ENCODE results near the gene RHOT2. TPM values are rescaled to one million over a fixed set of nuclear protein-coding genes. Genes with fewer than 3 reads are reported as not detected.
A peak's percentile ranks its signal among the peaks of the same experiment; 100 is the strongest.

Gene RHOT2
- total RNA-seq, 1 donor from 2014 or later: 156 TPM

- Mint-ChIP-seq H3K9me3 (no peaks in the 10 kb centered on the region), H3K36me3 (ENCODE audit: low read depth) (peaks cover 10% of the 10 kb centered on the region), H3K4me1 (ENCODE audit: low read depth) (no peaks in the 10 kb centered on the region), H3K4me3 (ENCODE audit: low read depth) (no peak overlapping the region), H3K27ac (no peak overlapping the region), H3K27me3 (ENCODE audit: low read depth) (peaks cover 4% of the 10 kb centered on the region)
- no peak for DNase-seq (ENCODE audit: low spot score)
- intact Hi-C loops (cut with micrococcal nuclease): no loop called here
Observed at GRCh38 chr16:672851-673250, 4.9 kb downstream of the RHOT2 start.

- Mint-ChIP-seq H3K9me3 (no peaks in the 10 kb centered on the region), H3K36me3 (ENCODE audit: low read depth) (peaks cover 10% of the 10 kb centered on the region), H3K4me3 (ENCODE audit: low read depth) (no peak overlapping the region), H3K4me1 (ENCODE audit: low read depth) (no peaks in the 10 kb centered on the region), H3K27me3 (ENCODE audit: low read depth) (peaks cover 4% of the 10 kb centered on the region), H3K27ac (no peak overlapping the region)
- no peak for DNase-seq (ENCODE audit: low spot score)
- intact Hi-C loops (cut with micrococcal nuclease): no loop called here
Observed at GRCh38 chr16:673399-673991, 5.6 kb downstream of the RHOT2 start.

- Mint-ChIP-seq H3K27ac (no peak overlapping the region), H3K4me3 (ENCODE audit: low read depth) (no peak overlapping the region), H3K27me3 (ENCODE audit: low read depth) (peaks cover 4% of the 10 kb centered on the region), H3K4me1 (ENCODE audit: low read depth) (peaks cover 3% of the 10 kb centered on the region), H3K36me3 (ENCODE audit: low read depth) (peaks cover 10% of the 10 kb centered on the region), H3K9me3 (no peaks in the 10 kb centered on the region)
- no peak for DNase-seq (ENCODE audit: low spot score)
- intact Hi-C loops (cut with micrococcal nuclease): no loop called here
Observed at GRCh38 chr16:674214-674881, 6.4 kb downstream of the RHOT2 start.

- Mint-ChIP-seq H3K27ac (no peak within 1 kb of the TSS), H3K36me3 (ENCODE audit: low read depth) (peaks cover 7% of the 10 kb centered on the region), H3K4me1 (ENCODE audit: low read depth) (peaks cover 3% of the 10 kb centered on the region), H3K9me3 (no peaks in the 10 kb centered on the region), H3K27me3 (ENCODE audit: low read depth) (peaks cover 4% of the 10 kb centered on the region), H3K4me3 (ENCODE audit: low read depth) (peak within 1 kb of the TSS; percentile 21)
- no peak for DNase-seq (ENCODE audit: low spot score)
- intact Hi-C loops (cut with micrococcal nuclease): no loop called here
Observed at GRCh38 chr16:674968-675883, 7.3 kb downstream of the RHOT2 start, which contains the start of gene RHBDL1. Gene RHBDL1, plus strand, starts transcription at chr16:675671. Its CDS starts 120 bp downstream, at chr16:675791.

- Mint-ChIP-seq H3K27me3 (ENCODE audit: low read depth) (peaks cover 4% of the 10 kb centered on the region), H3K36me3 (ENCODE audit: low read depth) (peaks cover 7% of the 10 kb centered on the region), H3K4me3 (ENCODE audit: low read depth) (no peak overlapping the region), H3K27ac (no peak overlapping the region), H3K9me3 (no peaks in the 10 kb centered on the region), H3K4me1 (ENCODE audit: low read depth) (peaks cover 4% of the 10 kb centered on the region)
- DNase-seq (ENCODE audit: low spot score): no peak
- intact Hi-C loops (cut with micrococcal nuclease): no loop called here
Observed at GRCh38 chr16:675884-676564, 8.1 kb downstream of the RHOT2 start.

GRCh38 chr16:676565-676902 is 8.6 kb downstream of the RHOT2 start:
- Mint-ChIP-seq H3K36me3 (ENCODE audit: low read depth) (peaks cover 10% of the 10 kb centered on the region), H3K9me3 (no peaks in the 10 kb centered on the region), H3K4me1 (ENCODE audit: low read depth) (peaks cover 8% of the 10 kb centered on the region), H3K27ac (no peak overlapping the region), H3K27me3 (ENCODE audit: low read depth) (peaks cover 4% of the 10 kb centered on the region), H3K4me3 (ENCODE audit: low read depth) (no peak overlapping the region)
- DNase-seq (ENCODE audit: low spot score): no peak
- intact Hi-C loops (cut with micrococcal nuclease): no loop called here

GRCh38 chr16:676913-677312 is 9.0 kb downstream of the RHOT2 start:
- Mint-ChIP-seq H3K27me3 (ENCODE audit: low read depth) (peaks cover 4% of the 10 kb centered on the region), H3K9me3 (no peaks in the 10 kb centered on the region), H3K4me1 (ENCODE audit: low read depth) (peaks cover 8% of the 10 kb centered on the region), H3K36me3 (ENCODE audit: low read depth) (peaks cover 14% of the 10 kb centered on the region), H3K4me3 (ENCODE audit: low read depth) (no peak overlapping the region), H3K27ac (no peak overlapping the region)
- DNase-seq (ENCODE audit: low spot score): no peak
- intact Hi-C loops (cut with micrococcal nuclease): no loop called here

- intact Hi-C loops (cut with micrococcal nuclease): no loop called here
- H3K4me3 Mint-ChIP-seq (ENCODE audit: low read depth): no peak overlapping the region
- no peak for DNase-seq (ENCODE audit: low spot score)
- no peak overlapping the region for H3K27ac Mint-ChIP-seq
- H3K36me3 Mint-ChIP-seq (ENCODE audit: low read depth): peaks cover 20% of the 10 kb centered on the region
- peaks cover 11% of the 10 kb centered on the region for H3K4me1 Mint-ChIP-seq (ENCODE audit: low read depth)
- peaks cover 4% of the 10 kb centered on the region for H3K27me3 Mint-ChIP-seq (ENCODE audit: low read depth)
- H3K9me3 Mint-ChIP-seq: no peaks in the 10 kb centered on the region
Observed at GRCh38 chr16:677316-678190, 9.6 kb downstream of the RHOT2 start.

GRCh38 chr16:678209-678857 is 10.4 kb downstream of the RHOT2 start:
- Mint-ChIP-seq H3K36me3 (ENCODE audit: low read depth) (peaks cover 24% of the 10 kb centered on the region), H3K27ac (no peak overlapping the region), H3K27me3 (ENCODE audit: low read depth) (peaks cover 4% of the 10 kb centered on the region), H3K9me3 (no peaks in the 10 kb centered on the region), H3K4me1 (ENCODE audit: low read depth) (peaks cover 12% of the 10 kb centered on the region), H3K4me3 (ENCODE audit: low read depth) (no peak overlapping the region)
- intact Hi-C loops (cut with micrococcal nuclease): no loop called here
- DNase-seq (ENCODE audit: low spot score): no peak

- peak overlapping the region; percentile 70 for H3K4me3 Mint-ChIP-seq (ENCODE audit: low read depth)
- intact Hi-C loops (cut with micrococcal nuclease): no loop called here
- peaks cover 12% of the 10 kb centered on the region for H3K4me1 Mint-ChIP-seq (ENCODE audit: low read depth)
- peak overlapping the region; percentile 26 for H3K27ac Mint-ChIP-seq
- peaks cover 25% of the 10 kb centered on the region for H3K36me3 Mint-ChIP-seq (ENCODE audit: low read depth)
- DNase-seq (ENCODE audit: low spot score): peak; percentile 54
- peaks cover 4% of the 10 kb centered on the region for H3K27me3 Mint-ChIP-seq (ENCODE audit: low read depth)
- H3K9me3 Mint-ChIP-seq: no peaks in the 10 kb centered on the region
Observed at GRCh38 chr16:678858-679813, 11.2 kb downstream of the RHOT2 start.

All from activated T-helper 2 cell treated with anti-CD3 and anti-CD28 coated beads, Interferon-gamma antibody, Interleukin-2, Interleukin-4, amounts not matched to agents 10 μg/mL and 5 μg/mL and 100 μg/mL, durations not matched to agents 14 hours and 24 hours and 36 hours (primary cell).